Activated CD4-positive, alpha-beta T cell treated with anti-CD3 and anti-CD28 coated beads, Interleukin-2, Interleukin-6, amounts not matched to agents 100 ng/mL and 50 ng/mL, durations not matched to agents 16 hours and 8 hours (primary cell): ENCODE measurements around the gene ALKBH7.
"Not testable (repeated sequence)": the region's sequence is repeated elsewhere in the genome, so short reads cannot be mapped to it uniquely, and the experiment has no call there.

Experiments used
- DNase-seq: peaks from one replicate; pipeline ENCODE4 v3.0.0-alpha.2; 2020

Gene ALKBH7

DNA sequence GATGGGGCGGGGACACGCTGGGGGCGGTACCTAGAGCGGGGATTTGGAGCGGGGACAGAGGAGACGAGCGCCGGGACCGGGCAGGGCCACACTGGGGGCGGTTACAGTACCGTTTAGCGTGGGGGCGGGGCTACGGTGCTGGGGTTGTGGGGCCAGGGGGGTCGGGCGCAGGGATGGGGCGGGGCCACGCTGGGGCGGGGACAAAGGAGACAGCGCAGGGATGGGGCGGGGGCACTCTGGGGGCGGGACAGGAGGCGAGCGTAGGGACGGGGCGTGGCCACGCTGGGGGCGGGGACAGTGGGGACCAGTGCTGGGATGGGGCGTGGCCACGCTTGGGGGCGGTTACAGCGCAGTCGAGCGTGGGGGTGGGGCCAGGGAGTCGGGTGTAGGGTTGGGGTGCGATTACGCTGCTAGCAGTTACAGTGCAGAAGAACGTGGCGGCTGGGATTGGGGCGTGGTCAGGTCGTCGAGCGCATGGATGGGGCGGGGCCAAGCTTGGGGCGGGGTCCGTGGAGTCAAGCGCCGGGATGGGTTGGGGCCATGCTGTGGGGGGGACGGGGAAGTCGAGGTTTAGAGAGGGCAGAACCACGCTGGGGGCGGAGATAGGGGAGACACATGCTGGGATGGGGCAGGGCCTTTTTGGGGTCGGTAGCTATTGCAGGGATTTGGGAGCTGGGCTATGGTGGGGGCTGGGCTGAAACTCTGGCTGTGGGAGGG lies 660 bp downstream of the ALKBH7 start:
- DNase-seq: peak; percentile 99

DNA sequence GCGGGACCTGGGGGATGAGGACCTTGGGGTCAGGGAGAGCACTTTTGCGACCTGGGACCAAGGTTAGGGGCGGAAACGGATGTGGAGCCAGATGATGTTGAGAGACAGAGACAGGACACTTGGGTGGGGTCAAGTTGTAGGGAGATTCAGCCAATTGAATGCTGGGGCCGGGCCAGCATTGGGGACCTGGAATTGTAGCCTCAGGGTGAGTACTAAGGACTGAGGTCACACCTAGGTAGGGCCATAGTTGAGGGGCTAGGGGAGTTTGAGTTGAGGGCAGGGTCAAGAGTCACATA lies 1.2 kb downstream of the ALKBH7 start:
- no peak for DNase-seq

DNA sequence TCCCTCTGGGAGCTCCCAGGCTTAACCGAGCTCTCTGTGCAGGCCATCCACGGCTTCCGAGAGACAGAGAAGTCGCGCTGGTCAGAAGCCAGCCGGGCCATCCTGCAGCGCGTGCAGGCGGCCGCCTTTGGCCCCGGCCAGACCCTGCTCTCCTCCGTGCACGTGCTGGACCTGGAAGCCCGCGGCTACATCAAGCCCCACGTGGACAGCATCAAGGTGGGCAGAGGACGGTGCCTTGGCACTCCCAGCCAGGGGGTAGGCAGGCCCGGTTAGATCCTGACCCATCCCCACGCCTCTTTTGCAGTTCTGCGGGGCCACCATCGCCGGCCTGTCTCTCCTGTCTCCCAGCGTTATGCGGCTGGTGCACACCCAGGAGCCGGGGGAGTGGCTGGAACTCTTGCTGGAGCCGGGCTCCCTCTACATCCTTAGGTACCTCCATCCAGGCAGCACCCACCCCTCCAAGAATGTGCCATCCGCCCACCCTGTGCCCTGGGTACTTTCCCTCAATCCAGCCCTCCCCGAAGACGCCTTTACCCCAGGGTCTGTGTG lies 1.6 kb downstream of the ALKBH7 start:
- no peak for DNase-seq

DNA sequence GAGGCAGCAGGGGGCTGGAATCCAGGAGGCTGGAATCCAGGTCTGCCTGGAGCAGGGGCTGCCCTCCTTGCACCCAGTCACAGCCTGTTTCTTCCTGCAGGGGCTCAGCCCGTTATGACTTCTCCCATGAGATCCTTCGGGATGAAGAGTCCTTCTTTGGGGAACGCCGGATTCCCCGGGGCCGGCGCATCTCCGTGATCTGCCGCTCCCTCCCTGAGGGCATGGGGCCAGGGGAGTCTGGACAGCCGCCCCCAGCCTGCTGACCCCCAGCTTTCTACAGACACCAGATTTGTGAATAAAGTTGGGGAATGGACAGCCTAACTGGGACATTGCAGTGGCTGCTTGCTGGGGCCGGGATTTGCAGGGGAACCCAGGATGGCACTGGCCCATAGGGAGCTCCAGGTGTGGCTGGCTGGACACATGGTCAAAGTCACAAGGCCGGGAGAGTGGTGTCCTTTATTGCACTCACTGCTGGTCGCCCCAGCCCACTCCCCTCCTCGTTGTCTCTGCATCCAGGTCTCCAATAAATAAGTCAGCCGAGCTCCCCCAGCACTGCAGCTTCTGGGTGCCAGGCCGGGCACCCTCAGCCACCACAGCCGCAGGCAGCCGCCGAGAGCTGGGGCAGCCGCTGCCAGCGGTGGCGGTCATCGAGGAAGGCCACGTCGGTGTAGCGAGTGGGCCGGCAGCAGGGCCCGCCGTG lies 2.3 kb downstream of the ALKBH7 start:
- no peak for DNase-seq

DNA sequence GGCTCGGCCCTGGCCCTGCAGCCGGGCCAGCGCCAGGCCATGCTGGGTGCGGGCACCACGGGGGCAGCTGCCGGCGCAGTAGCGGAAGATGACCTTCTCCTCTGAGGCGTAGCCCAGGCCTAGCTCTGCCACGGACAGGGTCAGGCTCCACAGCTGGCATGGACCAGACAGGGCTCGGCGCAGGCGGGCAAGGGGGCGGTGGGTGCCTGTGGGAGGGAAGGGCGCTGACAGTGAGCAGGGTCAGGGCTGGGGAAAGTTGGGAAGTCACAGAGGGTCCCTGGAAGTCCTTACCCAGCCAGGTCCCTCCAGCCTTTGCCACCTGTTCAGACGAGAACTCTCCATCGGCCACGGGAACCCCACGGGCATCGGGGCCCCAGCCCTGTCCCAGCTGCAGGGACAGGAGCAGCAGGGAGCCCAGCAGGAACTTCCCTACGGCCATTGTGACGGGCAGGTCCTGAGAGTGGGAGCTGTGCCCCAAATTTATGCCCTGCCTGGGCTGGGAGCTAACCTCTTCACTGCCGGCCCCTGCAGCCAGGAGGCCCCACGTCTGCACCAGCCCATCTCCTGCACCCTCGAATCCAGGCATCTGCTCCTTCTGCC lies 2.9 kb downstream of the ALKBH7 start, which contains the start of gene PSPN:
PSPN (minus strand) TSS at position 523 of the 600 bp plus-strand sequence; CDS start at position 439, 84 bp downstream.
- no peak for DNase-seq

DNA sequence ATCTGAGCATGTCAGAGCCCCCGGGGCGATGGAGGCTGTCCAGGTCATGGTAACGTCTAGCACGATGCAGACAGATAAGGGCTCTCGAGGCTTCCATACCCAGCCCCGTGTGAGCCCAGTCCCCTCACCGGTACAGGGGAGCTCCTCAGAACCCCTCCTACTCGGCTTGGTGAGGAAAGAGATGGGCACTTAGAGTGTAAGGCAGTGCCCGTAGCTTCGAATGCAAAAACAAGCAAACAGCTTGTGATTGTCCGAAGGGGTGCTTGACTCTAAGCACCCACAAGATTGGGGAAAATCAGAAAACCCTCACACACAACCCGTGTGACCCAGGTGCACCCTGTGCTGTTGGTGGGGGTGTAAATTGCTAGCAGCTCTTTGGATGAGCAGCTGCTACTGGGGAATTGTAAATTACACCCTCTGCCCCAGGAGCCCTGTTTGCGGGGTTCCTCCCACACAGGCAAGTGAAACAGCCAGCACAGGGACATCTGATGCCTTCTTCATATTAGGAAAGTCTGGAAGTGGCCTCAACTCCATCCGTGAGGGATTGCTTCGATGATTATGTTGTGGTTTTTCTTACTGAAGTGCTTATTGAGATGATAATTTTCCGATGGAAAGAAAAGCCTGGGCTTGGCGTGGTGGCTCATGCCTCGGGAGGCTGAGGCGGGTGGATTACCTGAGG lies 4.1 kb downstream of the ALKBH7 start:
- DNase-seq: no peak

DNA sequence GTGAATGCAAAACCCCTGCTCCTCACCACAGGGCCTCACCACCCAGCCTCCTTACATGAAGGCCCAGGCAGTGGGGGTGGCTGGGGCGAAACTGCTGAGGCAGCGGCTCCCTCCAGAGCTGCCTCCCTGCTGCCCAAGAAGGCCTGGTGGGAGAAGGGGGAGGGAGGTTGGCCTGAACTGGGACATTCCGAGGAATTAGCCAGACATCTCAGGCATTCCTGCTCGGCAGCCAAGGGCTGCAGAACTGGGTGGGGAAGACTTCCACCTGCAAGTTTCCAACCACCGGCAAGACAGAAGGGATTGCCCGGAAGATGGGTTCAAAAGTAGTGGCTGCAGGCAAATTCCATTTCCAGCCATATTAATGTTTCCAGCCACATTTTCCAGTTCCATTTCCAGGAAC lies 5.4 kb downstream of the ALKBH7 start:
- DNase-seq: no peak

DNA sequence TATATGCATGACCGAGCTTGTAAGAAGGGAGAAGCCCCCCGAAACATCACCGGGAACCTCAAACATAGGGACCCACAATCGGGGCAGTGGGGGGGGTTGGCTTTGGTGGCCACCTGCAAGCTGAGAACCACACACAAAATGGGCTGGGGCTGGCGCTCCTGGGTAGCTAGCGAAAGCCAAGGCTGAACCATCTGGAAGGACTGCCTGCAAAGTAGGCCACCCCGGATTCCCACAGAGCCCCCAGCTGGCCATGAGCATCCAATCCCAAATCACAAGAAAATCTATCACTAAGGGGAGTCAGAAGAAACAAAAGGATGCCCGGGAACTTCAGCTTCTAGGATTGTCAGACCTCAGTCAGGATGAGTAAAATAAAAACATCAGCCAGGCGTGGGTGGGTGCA lies 5.9 kb downstream of the ALKBH7 start:
- DNase-seq: no peak

DNA sequence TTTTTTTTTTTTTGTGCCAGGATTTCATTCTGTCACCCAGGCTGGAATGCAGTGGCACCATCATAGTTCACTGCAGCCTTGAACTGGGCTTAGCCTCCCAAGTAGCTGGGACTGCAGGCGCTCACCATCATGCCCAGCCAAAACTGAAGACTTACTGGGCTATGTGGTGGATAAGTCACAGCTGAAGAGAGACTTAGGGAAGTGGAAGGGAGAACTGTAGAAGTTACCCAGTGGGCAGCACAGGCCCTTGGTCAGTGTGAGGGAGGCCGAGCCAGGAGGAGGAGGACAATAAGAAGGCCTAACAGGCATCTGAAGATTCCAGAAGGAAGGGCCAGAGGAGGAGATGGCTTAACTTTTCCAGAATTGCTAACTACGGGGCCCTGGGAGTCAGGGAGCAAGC lies 7.2 kb downstream of the ALKBH7 start:
- DNase-seq: no peak

DNA sequence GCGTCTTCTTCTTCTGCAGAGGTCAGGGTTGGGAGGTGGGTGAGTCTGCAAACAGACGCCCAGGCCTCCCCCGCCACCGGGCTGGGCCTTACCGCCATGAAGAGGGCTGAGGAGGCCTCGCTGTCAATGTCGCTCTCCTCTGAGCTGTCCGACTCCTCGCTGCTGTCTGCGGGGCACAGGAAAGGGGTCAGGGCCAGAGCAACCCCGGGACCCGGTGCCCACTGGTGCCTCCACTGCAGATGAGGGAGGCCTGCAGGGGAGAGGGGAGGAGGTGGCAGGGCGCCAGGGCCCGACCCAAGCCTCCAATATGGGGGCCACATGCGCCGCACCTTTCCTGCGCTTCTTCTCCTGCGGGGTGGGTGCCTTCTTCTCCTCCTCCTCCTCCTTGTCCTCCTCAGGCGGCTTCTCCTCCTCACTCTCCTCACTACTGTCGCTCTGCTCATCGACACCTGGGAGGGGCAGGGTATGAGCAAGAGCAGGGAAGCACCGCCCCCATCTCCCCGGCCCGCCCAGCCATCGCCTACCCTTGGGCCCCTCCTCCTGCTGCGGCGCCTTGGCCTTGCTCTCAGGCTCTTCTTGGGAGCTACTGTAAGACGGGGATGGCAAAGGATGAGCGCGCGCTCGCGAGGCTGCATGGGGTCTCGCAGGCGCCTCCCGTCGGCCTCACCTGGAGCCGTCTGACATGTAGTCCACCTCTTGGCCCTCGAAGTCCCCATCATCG lies 8.6 kb downstream of the ALKBH7 start:
- DNase-seq: no peak

DNA sequence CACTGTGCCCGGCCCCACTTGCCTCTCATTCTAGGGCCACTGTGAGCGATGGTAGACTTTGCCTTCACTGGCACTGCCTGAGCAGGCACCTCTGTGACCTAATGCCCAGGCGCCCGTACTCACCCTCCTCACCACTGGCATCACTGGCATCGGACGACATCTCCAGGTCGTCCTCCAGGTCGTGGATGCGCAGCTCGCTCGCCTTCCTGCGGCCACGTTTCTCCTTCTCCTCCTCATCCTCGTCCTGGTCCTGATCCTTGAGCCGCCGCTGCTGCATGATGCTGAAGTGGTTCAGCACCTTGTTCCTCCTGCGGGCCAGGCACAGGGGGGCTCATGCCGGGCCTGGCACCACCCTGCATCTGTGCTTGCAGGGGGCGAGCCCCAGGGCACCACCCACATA lies 10.6 kb downstream of the ALKBH7 start:
- no peak for DNase-seq

DNA sequence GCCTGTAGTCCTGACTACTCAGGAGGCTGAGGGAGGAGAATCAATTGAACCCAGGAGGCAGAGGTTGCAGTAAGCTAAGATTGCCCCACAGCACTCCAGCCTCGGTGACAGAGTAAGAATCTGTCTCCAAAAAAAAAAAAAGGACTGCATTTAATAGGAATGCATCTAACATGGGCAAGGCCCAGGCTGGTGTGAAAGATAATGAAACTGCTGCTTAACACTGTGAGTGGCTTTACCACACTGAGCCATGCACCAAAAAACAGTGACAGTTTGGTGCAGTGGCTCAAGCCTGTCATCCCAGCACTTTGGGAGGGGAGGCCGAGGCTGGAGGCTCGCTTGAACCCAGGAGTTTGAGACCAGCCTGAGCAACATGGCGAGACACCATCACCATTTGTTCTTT lies 11.8 kb downstream of the ALKBH7 start:
- DNase-seq: no peak

DNA sequence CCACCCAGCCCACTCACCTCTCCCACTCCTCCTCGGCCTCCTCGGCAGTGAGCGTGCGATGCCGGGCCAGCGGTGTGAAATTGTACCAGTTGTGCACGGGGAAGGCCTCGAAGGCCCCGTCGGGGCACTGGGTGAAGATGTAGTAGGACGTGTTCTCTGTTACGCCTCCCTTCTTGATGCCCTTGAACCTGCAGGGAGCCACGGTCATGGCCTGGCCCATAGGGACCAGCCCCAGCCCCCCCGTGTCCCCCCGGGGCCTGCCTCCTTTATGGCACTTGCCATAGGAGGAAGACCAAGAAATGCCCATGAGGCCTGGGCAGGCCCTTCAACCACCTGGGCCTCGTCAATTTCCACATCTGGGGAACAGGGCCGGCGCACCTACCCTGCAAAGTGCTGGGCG lies 14.8 kb downstream of the ALKBH7 start:
- DNase-seq: no peak

DNA sequence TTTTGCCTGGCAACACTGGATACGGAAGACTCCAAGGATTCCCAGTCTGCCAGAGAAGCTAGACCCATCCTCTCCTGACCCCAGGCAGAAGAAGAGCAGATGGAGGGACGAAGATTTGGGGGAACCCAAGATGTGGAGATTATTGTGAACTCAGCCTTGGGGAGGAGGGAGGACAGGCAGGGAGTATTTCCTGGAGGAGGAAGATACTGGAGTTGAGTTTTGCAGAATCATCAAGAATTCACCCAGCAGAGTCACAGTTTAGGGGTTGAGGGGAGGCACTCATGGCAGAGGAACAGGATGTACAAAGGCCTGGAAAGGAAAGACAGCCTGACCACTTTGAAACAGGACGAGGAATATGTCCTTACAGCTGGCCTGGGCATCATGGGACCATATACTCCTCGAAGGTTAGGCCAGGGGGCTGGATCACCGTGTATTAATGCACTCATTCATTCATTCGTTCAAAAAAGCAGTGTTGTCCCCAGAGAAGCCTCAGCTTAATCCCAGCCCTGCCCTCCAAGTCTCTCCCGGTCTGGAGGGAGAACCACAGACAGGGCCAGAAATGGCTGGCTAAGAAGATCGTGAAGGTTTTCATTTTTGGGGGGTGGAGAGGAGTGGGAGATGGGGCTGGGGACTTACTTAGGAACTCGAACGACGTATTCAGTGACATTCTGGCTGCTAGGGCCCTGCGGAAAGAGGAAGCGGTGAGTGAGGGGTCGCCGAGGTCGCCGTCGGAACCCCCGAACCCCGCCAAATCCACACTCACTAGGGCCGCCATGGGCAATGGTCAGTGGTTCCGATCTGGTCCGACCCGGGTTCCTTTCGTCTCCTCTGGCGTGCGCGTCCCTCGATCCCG lies 19.9 kb downstream of the ALKBH7 start:
- DNase-seq: no peak

DNA sequence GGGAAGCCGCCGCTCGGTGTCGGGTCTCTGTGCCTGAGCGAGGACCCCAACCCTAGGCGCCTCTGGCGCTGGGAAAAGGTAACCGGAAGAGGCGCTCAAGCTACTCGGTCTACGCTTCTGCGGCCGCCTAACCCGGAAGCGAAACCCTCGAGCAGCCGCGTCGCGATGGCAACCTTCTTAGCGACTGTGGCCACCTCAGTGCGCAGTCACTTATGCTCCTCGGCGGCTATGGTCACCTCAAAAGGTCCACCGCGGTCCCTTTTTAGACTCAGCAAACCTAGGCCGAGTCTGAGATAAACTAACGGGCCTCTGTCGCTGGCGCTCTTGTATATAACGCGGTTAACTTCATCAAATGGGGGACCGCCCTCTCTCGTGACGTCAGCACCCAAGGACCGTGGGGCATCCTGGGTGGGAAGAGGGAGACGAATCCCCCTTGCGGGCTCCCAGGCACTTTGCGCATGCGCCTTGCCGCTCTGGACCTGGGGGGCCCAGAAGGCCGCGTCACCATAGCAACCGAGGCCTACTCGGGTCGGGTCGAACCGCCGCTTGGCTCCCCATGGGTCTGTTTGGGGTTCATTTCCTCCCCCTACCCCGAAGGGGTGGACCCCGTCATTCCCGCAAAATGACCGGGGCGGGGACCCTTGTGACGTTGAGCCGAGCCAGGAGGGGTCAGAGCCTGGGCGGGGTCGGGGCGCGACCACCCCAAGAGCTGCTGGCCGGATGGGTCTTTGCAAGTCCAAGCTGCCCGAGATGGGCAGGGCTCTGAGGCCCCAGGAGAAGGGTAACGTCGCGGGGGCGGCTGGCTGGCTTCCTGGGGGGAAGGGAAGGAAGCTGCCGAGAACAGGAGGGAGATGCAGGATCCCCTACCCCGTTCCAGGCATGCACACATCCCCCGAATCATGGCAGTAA lies 20.7 kb downstream of the ALKBH7 start, which contains the start of gene GTF2F1:
GTF2F1 (minus strand) TSS at position 91 of the 909 bp plus-strand sequence. CDS start 169 bp downstream, outside the sequence.
- DNase-seq: peak; percentile 96

DNA sequence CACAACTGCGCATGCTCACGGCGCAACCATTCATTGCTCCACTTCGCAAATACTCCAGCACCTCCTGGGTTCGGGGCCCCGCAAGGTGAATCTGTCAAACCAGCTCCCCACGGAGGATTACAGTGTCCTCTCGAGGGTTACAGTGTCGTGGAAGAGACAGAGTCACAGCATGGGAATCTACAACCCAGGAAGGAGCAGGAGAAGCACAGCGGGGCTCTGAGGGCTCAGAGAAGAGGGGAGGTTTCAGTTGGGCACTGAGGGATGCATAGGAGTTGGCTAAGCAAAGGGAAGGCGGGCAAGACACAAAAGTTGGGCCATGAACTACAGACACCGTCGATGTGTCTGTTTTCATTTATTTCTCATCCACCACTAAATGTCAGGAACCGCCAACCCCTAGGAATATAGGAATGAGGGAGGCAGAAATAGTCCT lies 21.4 kb downstream of the ALKBH7 start:
- peak; percentile 82 for DNase-seq

DNA sequence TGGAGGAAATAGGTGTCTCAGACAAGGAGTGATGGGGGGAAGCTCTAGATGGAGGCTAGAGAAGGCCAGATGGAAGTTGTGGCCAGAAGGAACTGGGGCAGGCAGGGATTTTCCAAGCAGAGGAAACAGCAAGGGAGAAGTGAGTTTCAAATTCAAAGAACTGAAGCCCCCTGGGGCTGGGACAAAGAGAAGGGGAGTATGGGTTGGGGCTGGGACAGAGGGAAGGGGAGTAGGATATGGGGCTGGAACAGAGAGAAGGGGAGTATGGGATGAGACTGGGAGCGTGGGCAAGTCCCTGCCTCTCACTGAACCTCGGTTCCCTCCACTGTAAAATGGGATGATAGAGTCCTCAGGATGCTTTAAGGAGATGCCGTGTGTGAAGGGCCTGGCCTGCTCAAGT lies 22.2 kb downstream of the ALKBH7 start:
- DNase-seq: no peak

DNA sequence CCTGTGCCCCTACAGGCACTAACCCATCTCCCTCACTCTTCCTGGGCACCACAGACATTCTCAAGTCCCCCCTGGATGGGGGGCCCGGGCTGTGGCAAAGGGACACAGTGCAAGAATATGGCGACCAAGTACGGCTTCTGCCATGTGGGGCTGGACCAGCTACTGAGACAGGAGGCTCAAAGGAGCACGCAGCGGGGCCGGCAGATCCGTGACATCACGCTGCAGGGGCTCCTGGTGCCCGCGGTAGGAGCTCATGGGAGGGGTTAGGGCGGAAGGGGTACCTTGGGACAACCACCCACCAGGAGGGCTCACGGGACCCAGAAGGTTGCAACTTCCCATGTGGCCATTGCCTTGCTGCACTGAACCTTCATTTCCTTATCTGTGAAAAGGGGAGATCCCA lies 23.7 kb downstream of the ALKBH7 start:
- no peak for DNase-seq

DNA sequence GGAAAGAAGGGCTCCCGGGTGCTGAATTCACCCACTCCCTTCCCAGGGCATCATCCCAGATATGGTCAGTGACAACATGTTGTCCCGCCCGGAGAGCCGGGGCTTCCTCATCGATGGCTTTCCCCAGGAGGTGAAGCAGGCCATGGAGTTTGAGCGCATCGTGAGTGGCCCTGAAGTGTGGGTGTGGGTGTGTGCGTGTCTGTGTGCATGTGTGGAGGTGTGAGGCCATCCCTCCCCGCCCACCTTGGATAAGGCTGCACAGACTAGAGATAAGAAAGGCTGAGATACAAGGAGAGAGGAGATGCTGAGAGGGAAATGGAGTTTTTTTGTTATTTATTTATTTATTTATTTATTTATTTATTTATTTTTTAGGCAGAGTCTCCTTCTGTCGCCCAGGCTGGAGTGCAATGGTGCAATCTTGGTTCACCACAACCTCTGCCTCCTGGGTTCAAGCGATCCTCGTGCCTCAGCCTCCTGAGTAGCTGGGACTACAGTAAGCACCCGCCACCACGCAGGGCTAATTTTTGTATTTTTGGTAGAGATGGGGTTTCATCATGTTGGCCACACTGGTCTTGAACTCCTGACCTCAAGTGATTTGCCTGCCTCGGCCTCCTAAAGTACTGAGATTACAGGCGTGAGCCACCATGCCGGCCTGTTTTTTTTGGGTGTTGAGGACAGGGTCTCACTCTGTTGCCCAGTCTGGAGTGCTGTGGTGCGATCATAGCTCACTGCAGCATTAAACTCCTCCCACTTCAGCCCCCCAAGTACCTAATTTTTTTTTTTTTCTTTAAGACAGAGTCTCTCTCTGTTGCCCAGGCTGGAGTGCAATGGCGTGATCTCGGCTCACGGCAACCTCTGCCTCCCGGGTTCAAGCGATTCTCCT lies 27.7 kb downstream of the ALKBH7 start:
- DNase-seq: not testable (repeated sequence)
